GM15510 (cell line): Measurements from ENCODE around the gene CAMSAP3.

Experiments used
- POLR2A ChIP-seq: IDR thresholded peaks from 3 replicates; pipeline ENCODE4 v1.6.1; 2011; ENCODE audit warnings: borderline replicate concordance; ENCODE audit not compliant: insufficient read length; ENCODE audit errors: extremely low read depth

CAMSAP3 gene

GRCh38 chr19:7665076-7665475 is 69.4 kb downstream of the CAMSAP3 start:
- no peak for TF ChIP-seq POLR2A
